Stimulated activated CD4-positive, alpha-beta T cell treated with anti-CD3 and anti-CD28 coated beads, Interleukin-2, amount 100 ng/mL, for 48 hours (primary cell): ENCODE results near the gene NAA38.

ENCODE experiments used
- DNase-seq, 2 donors: peaks; one replicate each; pipeline ENCODE4 v3.0.0-alpha.2; 2020

Gene NAA38

GRCh38 chr17:7856811-7857712 lies at the start of gene NAA38:
NAA38 (minus strand) TSS chr17:7857559; CDS start chr17:7857463, 96 bp downstream.
- peak; percentile 81 to 85 for DNase-seq

GRCh38 chr17:7903154-7904103 lies 46.1 kb upstream of the NAA38 start:
- no peak for DNase-seq

DNA sequence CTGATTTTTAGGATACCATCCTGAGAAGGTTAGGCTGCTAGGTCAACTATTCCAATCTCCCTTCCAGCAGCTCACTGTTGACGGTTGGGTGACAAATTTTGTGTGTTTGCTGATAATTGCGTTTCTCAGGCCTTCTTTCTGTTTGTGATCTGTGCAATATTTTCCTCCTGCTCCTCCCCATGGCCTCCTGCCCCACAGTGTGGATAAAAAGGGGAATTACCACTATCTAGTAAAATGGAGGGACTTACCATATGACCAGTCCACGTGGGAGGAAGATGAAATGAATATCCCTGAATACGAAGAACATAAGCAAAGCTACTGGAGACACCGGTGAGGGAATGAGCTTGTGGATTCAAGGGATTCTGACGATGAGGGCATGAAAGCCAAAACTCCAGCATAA lies 40.4 kb upstream of the NAA38 start:
- no peak for DNase-seq

DNA sequence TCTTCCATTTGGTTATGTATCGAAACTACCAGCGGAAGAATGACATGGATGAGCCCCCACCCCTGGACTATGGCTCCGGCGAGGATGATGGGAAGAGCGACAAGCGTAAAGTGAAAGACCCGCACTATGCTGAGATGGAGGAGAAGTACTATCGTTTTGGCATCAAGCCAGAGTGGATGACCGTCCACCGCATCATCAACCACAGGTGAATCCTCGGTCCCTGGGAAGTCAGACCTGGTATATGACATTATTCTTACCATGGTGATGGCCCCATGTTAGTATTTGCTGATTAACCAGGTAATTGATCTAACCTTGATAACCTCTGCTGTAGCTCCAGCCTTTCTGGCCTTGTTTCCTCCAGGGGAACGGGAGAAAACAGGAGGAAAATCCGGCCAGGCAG lies 39.7 kb upstream of the NAA38 start:
- DNase-seq: no peak

GRCh38 chr17:7894866-7895265 lies 37.5 kb upstream of the NAA38 start:
- no peak for DNase-seq

DNA sequence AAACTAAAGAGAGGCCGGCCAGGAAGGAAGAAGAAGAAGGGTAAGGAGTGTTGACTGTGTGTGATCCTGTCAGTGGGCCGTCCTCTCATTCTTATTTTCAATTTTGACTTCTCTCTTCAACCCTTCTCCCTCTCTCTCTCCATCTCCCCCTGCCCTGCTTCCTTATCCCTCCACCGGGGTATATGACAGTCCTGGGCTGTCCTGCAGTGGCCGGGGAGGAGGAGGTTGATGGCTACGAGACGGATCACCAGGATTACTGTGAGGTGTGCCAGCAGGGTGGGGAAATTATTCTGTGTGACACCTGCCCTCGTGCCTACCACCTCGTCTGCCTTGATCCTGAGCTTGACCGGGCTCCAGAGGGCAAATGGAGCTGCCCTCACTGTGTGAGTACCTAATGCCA lies 36.9 kb upstream of the NAA38 start:
- no peak for DNase-seq

- DNase-seq: no peak
Observed at GRCh38 chr17:7893187-7893880, 36.0 kb upstream of the NAA38 start.

GRCh38 chr17:7889166-7889955 lies 32.0 kb upstream of the NAA38 start:
- DNase-seq: peak; percentile 29 to 40

DNA sequence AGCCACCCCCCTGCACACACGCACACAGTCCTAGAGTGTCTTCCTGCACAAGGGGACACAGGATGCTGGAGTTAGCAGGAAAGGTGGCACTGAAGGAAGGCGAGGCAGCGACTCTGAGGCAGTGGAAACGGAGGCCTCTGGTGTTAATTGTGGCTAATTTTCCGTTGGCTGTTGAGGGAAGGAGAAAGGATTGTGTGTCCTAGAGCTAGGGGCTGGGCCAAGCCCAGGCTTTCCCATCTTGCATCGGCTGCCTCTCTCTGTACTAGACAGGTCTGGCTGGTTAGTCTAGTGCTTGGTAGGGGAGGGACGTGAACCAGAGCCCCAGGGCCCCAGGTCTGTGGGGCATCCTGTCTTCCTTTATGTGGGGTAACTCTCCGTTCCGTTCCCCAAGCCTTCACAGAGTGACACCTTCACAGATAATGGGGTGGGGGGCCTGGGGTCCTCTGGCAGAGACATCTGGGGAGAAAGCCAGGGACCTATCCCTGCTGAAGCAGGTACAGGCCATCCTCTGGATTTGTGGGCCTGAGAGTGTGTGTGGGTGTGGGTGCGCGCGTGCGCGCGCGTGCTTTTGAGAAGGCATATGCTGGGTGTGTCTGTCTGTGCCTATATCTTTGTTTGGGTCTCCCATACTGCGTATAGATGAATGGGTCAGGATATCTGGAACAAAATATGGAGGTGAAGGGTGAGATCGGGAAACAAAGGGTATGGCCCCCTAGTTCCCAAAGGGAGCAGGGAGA lies 31.0 kb upstream of the NAA38 start, which contains the start of gene CHD3:
CHD3 (plus strand) TSS at position 606 of the 737 bp plus-strand sequence. CDS start 212 bp downstream, outside the sequence.
- peak; percentile 49 for DNase-seq

GRCh38 chr17:7887482-7888183 lies 30.3 kb upstream of the NAA38 start:
- peak; percentile 72 to 79 for DNase-seq

DNA sequence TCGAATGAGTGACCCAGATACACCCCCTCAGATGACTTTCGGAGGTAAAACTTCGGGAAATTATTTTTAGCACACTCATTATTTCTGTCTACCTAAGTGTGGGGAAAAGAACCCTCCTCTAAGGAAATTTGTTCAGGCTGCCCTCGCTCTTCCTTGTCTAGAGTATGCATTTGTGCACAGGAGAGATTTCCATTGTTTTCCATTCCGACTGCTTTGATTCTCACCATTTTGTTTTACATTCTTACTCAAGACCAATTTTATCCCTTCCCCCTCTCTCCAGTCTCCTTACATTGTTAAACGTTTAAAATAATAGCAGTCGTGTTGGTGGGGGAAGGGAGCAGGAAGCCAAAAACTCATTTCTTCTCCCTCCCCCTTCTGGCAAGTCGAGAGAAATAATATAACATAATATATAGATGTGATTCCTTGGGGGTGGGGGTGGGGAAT lies 29.7 kb upstream of the NAA38 start:
- no peak for DNase-seq

GRCh38 chr17:7886227-7887037 lies 29.1 kb upstream of the NAA38 start:
- DNase-seq: peak; percentile 34 to 35

- peak; percentile 22 to 27 for DNase-seq
Observed at GRCh38 chr17:7885367-7886226, 28.2 kb upstream of the NAA38 start.

DNA sequence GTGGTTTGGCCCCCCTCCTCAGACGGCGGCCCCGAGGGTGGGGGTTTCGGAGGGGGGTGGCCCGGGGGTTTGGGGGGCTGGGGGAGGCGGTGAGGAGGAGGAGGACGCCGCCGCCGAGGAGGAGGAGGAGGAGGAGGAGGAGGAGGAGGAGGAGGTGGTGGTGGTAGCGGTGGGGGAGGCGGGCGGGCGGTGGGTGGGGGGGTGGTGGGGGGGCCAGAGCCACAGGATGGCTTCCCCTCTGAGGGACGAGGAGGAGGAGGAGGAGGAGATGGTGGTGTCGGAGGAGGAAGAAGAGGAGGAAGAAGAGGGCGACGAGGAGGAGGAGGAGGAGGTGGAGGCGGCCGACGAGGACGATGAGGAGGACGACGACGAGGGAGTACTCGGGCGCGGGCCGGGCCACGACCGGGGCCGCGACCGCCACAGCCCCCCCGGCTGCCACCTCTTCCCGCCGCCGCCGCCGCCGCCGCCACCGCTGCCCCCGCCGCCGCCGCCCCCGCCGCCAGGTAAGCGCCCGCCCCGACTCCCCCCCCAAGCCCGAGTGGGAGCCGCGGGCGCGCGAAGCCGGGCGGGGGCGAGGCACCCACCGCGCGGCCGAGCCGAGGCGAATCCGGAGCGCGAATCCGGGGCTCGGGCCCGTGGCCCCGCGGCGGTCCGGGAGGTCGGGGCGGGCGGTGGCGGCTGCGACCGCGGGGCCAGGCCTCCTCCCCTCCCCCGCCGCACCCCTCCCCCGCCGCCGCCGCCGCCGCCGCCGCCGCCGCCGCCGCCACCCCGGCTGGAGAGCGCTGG lies 27.4 kb upstream of the NAA38 start:
- peak in 1 of 2 donors; percentile 20 for DNase-seq

- DNase-seq: peak in 1 of 2 donors; percentile 21
Observed at GRCh38 chr17:7883781-7884386, 26.5 kb upstream of the NAA38 start.

GRCh38 chr17:7882629-7883028 lies 25.3 kb upstream of the NAA38 start:
- DNase-seq: no peak

GRCh38 chr17:7882068-7882467 lies 24.7 kb upstream of the NAA38 start:
- no peak for DNase-seq
